HG03095 (cell line): ENCODE data around the gene PFAS.

ENCODE experiments used
- ATAC-seq: cut with Tn5 transposase; IDR thresholded peaks from one replicate; pipeline ENCODE4 v1.9.1; 2021; ENCODE audit warnings: moderate library complexity; ENCODE audit not compliant: unreplicated experiment

Gene PFAS

DNA sequence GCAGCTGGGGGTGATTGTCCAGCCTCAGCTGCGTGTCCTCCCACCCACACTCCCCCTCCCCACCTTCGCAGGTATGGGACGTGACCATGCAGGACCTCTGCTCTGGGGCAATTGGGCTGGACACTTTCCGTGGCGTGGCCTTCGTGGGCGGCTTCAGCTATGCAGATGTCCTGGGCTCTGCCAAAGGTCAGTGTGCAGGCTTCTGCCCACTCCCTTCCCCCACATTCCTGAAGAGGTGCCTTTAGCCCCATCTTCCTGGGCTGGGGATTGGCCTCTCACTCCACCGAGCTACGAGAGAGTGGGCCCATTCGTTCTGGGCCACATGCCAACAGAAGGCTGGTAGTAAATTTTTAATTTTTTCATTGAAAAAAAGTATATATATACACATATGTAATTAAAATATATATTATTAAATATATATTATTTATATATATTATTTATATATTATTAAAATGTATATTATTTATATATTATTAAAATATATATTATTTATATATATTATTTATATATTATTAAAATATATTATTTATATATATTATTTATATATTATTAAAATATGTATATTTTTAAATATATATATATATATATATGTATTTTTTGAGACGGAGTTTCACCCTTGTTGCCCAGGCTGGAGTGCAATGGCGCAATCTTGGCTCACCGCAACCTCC lies 18.5 kb downstream of the PFAS start:
- no peak for ATAC-seq

DNA sequence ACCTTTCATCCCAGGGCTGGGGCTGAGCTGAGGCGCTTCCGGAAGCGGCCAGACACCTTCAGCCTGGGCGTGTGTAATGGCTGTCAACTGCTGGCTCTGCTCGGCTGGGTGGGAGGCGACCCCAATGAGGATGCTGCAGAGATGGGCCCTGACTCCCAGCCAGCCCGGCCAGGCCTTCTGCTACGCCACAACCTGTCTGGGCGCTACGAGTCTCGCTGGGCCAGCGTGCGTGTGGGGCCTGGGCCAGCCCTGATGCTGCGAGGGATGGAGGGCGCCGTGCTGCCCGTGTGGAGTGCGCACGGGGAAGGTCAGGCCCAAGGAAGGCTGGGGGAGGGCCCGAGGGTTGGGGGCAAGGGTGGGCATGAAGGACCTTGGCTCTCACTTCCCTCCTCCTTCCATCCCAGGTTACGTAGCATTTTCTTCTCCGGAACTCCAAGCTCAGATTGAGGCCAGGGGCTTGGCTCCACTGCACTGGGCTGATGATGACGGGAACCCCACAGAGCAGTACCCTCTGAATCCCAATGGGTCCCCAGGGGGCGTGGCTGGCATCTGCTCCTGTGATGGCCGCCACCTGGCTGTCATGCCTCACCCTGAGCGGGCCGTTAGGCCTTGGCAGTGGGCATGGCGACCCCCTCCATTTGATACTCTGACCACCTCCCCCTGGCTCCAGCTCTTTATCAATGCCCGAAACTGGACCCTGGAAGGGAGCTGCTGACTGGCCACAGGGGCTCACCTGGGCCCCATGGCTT lies 19.6 kb downstream of the PFAS start:
- ATAC-seq: no peak

DNA sequence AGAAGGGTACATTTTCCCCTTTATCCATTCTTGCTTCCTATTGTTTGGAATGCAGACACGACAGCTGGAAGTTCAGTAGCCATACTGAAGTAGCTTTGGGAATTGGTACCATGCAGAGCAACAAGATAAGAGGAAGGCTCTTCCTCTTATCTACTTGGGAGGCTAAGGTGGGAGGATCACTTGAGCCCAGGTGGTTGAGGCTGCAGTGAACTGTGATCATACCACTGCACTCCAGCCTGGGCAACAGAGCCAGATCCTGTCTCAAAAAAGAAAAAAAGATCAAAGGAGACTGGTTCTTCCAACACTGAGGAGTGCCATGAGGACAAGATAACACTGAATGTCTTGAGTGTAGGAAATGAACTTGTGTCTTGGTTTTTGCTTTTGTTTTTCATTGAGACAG lies 23.3 kb downstream of the PFAS start:
- ATAC-seq: no peak

DNA sequence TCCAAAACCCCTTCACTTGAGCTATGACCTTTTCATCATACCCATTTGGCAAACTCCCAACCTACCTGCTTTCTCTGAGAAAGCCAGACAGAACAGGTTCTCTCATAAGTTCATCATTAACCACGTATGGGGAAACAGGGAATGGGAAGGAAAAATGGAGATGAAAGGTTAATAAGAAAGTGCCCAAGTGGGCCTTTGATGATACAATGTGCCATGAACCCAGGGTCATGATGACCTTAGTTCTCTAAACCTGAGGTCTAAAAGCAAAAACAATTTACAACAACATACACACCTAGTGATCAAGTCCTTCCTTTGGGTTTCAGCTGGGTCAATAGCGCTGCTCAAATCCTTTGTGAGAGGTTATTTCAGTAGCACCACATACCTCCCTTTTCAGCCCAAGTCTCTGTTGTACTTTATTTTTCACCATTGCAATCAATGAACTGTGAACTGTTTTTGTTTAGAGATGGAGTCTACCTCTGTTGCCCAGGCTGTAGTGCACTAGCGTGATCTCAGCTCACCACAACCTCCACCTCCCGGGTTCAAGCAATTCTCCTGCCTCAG lies 24.9 kb downstream of the PFAS start:
- ATAC-seq: no peak

DNA sequence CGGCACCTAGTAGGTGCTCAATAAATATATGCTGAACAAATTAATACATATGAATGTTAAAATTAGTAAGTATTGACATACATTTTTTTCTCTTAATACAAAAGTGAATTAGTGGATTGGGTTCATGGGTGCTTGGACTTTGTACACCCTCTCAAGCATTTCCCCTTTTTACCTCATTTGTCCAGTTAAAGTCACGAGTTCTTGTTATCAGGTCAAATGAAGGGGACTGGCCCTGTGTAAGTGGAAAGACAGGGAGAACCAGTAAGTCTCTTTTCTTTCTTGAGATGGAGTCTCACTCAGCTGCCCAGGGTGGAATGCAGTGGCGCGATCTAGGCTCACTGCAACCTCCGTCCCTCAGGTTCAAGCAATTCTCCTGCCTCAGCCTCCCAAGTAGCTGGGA lies 25.7 kb downstream of the PFAS start:
- no peak for ATAC-seq

DNA sequence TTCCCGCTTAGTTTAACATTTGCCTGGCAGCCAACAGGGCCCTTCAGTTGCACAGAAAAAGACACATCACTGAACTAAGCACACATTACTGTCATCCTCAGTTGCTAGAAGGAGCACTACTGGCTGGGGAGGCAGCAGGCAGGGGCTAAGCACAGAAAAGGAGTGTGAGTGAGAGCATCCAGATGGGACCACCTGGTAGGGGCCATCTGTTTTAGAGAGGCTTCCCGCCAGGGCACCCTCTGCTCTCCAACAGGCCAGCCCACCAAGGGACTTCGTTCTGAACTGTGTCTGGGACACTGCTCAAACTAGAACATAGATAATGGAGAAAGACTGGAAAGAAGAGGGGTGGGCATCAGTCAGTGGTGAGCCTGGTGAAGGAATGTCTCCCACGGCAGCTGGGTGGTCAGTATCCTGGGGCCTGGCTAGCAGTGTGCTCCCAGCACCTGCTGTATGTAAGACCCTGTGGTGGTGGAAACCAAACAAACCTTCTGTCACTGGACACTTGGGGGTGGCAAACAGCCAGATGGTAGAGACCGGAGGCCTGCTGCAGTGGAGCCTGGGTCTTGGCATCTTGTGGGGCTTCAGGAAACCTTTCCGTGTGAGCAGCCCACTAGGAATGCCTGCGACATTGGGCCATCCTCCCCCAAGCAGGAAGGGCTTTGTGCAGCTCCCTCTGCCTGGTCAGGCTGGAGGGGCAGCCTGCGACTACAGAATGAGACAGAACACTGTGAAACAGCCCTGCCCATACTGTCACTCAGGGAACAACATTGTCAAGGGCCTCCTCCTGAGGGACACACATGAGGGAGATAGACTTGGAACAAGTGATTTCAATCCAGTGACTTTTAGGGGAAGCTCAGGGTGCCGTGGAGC lies 26.6 kb downstream of the PFAS start:
- no peak for ATAC-seq

DNA sequence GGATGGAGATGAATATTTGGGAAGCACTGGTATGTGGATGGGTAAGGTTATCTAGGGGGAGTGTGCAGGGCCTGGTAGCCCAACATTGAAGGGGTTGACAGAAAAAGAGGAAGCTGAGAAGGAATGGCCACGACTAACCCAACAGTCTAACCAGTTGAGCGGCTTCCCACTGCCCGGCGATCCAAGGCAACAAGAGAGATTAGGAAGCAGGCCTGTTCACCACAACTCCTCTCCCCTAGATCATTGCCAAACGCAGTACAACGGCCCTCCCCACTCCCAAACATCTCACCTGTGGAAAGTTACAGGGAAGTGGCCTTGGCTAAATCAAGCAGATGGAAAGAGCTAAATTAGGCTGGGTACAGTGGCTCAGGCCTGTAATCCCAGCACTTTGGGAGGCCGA lies 28.2 kb downstream of the PFAS start:
- no peak for ATAC-seq

DNA sequence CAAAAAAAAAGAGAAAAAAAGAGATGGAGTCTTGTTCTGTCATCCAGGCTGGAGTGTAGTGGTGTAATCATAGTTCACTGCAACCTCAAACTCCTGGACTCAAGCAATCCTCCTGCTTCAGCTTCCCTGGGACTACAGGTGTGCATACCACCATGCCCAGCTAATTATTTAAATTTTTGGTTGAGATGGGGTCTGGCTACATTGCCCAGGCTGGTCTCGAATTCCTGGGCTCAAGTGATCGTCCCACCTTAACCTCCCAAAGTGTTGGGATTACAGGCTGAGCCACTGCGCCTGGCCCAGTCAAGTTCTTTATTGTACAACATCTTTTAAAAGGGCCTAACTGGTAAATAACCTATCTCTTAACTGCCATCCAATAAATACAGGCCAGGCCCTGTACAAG lies 33.3 kb downstream of the PFAS start:
- no peak for ATAC-seq

DNA sequence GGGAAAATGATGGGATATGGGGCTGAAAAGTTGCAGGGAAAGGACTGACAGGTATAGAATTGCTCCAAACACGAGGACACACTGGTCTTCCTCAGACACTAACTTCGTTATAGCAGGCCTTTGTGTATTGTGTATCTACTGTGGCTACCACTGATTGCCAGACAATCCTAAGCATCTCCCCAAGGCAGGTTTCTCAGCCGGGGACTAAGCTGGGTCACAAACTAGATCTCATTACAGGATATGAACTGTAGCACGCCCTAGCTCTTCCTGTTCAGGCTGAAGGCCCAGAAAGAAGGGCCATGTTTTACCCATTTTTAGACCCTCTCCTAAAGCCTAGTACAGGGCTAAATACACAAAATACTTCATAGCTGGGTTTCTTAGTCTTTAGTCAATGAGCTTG lies 34.3 kb downstream of the PFAS start:
- ATAC-seq: no peak

DNA sequence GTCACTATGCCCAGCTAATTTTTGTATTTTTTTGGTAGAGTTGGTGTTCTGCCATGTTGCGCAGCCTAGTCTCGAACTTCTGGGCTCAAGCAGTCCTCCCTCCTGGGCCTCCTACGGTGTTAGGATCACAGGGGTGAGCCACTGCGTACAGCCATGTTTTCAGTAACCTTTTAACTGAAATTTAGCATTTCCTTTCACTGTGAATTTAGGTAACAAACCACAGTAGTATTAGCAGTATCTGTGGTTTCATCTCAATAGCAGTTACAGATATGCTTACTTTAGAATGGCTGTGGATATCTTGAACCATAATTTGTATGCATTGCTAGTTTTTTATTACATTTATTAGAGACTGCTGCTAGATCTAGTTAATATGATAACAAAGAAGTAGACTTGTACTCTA lies 35.0 kb downstream of the PFAS start:
- ATAC-seq: no peak

DNA sequence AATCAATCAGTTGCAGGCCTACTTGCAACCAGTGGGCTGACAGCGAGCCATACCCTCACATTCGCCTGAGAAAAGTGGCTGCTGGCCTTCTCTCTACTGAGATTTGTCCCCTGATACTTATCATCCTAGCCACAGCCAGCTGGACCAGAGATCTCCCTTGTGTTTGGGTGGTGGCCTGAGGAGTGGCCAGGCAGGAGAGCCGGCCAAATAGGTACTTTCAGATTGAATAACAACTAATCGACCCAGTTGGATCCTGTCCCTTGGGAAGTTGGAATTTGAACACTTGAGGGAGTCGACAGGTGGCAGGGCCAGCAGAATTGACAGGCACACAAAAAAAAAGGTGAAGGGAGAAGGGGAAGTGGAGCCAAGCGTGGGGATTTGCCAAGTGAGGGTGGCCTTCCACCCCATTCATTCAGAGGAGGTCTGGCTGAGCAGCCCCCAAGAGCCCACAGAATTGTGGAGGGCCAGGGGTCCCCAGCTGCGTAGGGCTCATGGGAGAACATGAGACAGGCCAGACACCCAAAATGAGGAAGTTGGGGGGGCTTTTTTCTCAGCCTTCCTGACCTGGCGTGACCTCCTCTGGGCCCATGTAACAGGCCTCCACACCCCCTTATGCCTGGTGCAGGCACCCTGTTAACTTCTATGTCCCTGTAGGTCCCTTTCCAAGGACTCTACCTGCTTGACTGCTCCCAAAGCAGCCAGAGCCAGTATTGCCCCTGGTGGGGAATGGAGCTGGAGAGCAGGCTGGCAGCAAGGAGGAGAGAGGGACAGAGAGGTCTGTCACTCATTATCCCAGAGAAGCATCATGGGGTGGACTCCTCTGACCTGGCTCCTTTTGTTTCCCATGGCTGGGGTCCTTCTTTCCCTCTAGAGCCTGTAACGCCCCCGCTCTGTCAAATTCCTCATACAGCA lies 36.4 kb downstream of the PFAS start:
- ATAC-seq: no peak

DNA sequence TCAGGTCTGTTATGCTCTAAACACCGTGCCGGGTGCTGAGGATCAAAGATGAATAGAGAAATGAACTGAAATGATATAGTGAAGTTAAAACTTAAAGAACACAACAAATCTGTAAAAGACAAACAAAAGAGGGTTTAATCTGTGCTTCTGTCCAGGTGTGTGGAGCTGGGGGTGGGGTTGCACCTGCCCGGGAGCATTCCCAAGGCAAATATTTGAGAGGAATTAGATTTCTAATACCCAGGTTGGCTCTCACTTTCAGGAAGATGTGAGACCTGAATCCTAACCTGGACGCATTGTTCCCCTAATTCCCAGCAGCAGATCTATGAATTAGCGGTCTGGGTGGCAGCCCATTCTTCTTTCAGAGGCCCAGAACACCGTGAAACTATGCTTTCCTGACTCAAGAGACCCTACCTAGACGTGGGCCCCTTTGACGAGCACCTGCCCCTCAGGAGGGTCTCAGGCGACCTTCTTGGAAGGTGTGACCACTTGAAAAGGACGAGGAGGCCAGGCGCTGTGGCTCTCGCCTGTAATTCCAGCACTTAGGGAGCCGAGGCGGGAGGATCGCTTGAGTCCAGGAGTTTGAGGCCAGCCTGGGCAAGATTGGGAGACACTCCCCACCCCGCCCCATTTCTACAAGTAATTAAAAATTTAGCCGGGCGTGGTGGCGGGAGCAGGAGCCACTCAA lies 38.7 kb downstream of the PFAS start:
- ATAC-seq: no peak

DNA sequence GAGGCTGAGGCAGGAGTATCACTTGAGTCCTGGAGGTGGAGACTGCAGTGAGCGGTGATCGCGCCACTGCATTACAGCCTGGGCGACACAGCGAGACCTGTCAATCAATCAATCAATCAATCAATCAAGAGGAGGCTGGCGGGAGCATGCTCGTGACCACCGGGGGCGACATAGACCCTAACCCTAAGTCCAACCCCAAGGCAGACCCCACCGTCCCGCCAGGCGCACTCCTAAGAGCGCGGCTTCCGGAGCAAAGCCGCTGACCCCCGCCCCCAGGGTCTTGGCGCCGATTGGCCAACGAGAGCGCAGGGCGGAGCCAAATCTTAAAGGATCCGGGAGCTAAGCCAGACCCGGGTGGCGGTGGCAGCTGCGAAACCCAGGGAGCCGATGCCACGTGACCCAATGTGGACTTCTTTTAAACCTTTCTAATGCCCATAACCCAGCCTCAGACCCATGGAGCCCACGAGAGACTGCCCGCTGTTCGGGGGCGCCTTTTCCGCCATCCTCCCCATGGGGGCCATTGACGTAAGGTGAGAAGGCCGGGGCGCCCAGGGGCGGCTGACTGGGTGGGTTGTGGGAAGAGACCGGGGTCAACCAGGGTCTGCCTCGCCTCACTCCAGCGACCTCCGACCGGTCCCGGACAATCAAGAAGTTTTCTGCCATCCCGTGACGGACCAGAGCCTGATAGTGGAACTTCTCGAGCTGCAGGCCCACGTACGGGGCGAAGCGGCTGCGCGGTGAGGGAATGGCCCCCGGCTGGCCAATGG lies 39.4 kb downstream of the PFAS start, which contains the start of gene RANGRF:
Gene RANGRF (plus strand): TSS at position 335 of the 767 bp plus-strand sequence. CDS start 119 bp downstream, at position 454.
- peak; percentile 65 for ATAC-seq

DNA sequence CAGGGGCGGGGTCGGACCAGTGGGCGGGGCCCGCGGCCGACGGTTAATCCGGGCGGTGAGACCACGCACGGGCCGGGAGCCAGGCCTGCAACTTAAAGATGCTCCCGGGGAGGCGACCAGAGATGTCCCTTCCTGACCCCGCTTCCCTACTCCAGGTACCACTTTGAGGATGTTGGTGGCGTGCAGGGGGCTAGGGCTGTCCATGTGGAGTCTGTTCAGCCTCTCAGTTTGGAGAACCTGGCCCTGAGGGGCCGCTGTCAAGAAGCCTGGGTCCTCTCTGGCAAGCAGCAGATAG lies 40.0 kb downstream of the PFAS start:
- peak; percentile 55 for ATAC-seq

DNA sequence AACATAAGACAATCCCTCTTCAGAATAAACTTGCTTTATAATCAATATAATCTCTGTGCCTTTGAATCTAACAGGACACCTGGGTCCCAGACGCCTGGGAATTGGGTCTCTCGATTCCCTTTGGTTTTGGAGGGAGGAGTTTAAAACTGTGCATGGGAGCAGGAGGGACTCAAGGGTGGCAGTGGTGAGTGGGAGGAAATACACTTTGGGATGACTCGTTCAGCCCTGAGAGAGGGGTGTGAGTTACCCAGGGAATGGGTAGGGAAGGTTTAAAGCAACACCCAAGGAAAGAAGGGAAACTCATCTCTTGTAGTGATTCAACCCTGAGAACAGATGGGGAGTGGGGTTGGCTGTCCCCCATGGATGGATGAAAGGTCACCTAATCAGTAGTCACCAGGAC lies 41.0 kb downstream of the PFAS start:
- ATAC-seq: no peak

DNA sequence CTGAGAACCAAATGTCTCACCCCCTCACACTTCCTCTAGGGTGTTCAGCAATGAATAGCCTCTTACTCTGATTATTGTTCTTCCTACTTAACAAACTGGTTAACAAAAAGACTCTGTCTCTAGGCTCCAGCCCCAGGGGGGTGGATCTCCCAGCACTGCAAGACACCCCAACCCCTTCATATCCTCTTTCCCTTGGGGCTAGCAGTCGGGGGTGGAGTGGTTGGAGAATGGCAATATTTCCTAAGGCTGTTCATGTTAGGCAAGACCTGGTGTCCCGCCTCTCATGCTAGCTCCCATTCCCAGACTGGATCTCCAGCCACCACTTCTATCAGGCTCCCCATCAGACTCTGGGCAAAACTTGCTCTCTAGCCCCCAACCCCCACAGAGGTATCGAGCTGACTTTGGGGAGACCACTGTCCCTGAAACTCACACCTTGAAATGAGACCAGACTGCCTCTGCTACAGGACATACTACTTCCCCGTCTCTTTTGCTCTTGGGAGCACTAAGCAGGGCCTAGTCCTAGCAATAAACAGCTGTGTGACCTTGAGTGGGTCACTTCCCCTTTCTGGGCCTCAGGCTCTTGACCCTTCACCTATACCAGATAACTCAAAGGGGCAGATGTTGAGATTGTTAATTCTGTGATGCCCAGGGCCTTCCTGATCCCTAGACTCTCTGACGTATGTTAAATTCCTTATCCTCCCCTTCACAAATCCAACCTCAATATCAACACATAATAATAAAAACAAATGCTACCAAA lies 43.7 kb downstream of the PFAS start:
- no peak for ATAC-seq

DNA sequence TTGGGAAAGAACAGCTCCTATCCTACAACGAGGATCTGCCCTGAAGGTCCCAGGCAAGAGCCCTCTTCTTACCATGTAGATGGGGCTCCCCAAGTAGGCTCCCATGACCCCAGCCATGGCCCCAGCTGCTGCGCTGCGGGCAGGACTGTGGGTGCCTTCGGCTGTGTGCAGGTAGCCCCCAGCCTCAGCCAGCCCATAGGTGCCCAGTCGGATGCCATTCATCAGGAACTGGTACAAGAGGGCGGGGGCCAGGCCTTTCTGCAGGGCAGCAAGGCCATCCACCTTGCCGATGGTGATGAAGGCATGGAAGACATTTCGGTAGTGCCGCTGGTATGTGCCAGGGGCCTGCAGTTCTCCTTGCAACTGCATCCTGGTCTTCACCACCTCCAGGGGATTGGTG lies 45.3 kb downstream of the PFAS start:
- ATAC-seq: no peak

DNA sequence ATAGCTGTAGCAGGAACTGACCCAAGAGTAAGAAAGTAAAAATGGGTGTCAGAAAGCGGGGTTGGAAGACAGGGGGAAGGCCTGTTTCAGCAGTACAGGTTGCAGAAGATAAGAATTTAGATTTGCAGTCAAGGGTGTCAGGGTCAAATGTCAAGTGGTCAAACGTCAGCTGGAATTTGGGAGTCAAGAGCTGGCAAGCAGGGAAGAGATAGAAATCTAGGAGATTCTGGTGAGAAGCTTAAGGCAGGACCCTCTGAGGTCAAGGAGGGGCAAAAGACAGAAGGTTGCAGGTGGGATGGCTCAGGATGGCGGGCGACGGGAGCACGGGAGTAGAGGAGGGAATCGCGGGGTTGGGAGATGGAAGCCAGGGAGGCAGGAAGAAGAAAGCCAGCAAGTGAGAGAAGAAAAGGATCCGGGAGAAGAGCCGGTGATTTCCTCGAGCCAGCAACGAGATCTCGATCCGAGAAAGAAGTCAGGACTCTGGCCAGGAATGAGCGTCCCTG lies 45.8 kb downstream of the PFAS start:
- no peak for ATAC-seq
